GM19023 (cell line): ENCODE results near the gene AP1S1.
"Not testable (repeated sequence)": the region's sequence is repeated elsewhere in the genome, so short reads cannot be mapped to it uniquely, and the experiment has no call there.

Source experiments
- ATAC-seq: cut with Tn5 transposase; IDR thresholded peaks from one replicate; pipeline ENCODE4 v1.9.1; 2021; ENCODE audit warnings: mild to moderate bottlenecking, moderate library complexity; ENCODE audit not compliant: unreplicated experiment

Gene AP1S1

DNA sequence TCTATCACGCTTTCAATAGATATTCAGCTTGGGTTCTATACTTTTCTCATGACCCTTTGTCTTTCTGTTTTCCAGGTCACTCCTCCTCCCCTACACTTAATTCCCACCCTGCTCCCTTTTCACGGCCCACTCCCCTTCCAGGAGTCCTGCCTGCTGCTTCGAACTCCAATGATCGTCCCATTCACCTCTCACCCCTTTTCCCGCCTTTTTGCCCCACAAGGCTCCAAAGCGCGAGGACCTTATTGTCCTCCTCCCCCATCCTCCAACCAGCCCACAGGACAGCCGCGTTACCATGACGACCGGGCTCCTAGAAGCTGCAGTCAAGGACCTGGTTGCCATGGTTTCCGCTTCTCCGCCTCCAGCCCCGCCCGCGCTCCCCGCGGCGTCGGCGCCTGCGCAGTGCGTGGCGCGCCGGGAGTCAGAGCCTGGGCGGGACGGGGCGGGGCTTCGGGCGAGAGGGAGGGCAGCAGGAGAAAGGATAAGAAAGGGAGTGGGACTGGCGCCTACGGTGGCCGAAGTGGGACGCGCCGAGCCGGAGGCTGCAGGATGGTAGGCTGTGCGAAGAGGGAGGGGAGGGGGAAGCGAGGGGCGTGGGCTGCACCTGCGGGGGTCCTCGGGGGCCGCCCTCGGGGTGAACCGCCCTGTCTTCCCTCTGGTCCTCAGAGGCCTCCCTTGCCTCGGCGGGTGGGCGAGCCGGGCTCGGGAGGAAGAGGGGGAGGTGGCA lies at the start of gene AP1S1:
Gene AP1S1 (plus strand): TSS at position 508 of the 724 bp plus-strand sequence. CDS start 39 bp downstream, at position 547.
- ATAC-seq: peak; percentile 75

DNA sequence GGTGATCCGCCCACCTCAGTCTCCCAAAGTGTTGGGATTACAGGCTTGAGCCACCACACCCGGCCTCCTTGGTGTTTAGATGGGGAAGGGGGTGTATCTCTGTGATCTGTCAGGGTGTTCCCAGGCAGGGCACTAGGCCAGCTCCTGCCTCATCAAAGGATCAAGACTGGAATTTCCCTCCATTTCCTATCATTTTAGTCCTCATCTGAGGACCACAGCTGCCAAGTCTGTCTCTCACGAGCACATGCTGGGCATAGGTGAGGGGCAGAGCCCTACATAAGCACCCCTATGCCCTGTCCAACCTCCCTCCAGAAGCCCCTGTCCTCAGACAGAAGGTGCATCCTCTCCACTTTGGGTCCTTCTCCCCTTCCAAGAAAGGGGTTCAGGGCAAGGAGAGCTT lies 49.5 kb upstream of the AP1S1 start:
- no peak for ATAC-seq

DNA sequence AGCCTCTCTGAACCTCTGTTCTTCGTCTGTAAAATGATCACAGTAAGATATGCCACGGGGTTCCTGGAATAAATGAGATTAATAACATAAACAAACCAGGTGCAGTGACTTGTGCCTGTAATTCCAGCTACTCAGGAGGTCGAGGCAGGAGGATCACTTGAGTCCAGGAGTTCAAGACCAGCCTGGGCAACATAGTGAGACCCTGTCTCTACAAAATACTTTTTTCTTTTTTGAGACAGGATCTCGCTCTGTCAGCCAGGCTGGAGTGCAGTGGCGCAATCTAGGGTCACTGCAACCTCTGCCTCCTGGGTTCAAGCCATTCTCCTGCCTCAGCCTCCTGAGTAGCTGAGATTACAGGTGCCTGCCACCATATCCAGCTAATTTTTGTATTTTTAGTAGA lies 49.0 kb upstream of the AP1S1 start:
- not testable (repeated sequence) for ATAC-seq

DNA sequence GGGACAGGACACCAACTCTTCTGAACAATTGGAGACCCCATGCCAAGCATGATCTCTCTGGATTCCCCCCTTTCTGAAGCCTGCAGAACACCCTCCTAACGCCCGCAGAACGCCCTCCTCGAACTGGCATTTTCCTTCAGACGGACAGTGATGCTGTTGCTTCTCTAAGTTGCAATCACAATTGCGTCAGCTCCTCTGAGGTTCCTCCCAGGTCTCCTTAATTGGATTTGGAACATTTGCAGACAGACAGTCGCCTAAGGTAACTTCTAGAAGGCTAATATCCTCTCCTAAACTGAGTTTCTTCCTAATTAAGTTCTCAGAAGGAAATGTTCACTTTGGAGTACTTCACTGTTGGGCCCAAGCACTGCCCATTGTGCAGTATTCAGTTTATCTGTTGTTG lies 47.9 kb upstream of the AP1S1 start:
- no peak for ATAC-seq

DNA sequence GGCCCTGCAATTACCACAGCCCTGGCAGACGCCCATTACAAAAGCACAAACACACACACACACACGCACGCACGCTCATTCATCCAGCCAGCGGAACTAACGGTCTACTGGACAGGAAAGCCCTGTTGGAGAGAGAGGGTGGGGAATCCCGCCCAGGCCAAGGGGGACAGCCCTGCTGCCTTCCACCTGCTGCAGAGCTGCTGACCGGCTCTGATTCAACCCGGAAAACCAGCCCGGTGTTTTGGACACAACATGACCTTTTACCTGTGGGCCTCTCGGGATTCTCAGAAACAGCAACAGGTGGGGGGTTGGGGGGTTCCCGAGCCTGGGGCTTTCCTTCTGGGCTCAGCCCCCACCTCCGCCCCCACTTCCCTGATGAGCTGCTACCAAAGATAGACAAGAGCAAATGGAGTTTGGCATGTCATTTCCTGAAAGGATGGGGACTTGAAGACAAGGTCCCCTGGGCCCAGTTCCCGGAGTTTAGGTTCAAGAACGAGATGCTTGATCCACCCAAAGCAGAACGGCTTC lies 45.9 kb upstream of the AP1S1 start:
- no peak for ATAC-seq

DNA sequence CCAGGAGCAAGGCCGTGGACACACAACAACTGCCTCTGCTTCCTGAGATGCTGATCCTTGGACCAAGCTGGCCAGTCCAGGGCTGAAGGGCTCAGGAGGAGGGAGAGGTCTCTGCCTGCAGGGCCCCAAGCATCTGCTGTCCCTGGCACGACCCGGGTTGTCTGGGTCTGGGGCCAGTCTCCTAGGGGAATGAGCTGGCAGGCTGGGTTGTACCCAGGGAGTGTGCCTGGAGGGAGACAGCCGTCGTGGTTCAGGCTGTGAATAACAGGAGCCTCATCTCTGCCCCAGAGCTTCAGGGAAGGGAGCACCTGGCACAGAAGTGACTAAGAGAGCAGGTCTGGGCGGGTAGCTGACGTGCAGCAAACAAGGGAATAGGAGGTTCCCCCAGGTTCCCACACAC lies 45.3 kb upstream of the AP1S1 start:
- ATAC-seq: no peak

DNA sequence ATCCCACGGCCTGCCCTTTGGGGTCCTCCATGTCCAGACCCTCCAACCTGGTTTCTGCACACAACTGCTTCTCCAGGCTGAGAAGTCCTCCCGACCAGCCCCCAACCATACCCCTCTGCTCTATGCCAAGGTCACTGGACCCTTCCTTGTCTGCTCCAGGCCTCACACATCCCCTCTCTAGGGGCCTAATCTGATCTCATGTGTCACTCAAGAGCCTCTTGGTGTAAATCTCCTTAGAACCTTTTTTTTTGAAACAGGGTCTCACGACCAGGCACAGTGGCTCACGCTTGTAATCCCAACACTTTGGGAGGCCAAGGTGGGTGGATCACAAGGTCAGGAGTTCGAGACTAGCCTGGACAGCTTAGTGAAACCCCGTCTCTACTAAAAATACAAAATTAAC lies 44.9 kb upstream of the AP1S1 start:
- no peak for ATAC-seq

DNA sequence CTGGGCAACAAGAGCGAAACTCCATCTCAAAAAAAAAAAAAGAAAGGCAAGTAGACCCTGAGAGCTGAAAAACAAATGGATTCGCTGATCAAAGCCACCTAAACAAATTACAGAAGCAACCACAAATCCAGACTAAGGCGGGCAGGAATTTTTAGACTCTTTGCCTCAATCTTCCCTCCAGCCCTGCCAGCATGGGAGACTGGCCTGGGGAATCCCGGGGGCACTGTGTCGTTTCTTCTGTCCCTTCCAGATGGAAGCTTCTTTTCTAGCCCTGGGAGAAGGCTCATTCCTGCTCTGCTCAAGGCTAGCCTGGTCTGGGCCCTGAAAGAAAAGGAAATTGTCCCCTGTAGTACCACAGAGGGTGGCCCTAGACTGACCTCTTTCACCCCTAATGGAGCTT lies 43.0 kb upstream of the AP1S1 start:
- ATAC-seq: no peak

DNA sequence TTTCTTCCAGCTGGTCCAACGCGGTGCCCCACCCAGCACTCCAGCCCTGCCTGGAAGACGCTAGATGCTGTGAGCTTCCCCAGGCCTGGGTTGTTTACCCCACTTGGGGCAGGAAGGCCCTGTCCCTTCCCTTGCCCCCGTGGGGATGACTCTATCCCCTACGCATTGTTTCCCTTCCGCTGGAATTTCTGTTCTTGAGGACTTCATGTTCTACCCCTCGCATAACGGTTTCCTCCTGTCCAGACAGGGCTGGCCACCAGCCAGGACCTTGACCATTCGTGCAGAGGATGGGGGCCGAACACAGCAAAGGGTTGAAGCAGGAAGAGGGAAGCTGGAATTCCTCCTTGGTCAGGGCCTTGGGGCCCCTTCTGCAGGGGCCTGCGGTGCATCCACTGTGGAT lies 42.0 kb upstream of the AP1S1 start:
- no peak for ATAC-seq

DNA sequence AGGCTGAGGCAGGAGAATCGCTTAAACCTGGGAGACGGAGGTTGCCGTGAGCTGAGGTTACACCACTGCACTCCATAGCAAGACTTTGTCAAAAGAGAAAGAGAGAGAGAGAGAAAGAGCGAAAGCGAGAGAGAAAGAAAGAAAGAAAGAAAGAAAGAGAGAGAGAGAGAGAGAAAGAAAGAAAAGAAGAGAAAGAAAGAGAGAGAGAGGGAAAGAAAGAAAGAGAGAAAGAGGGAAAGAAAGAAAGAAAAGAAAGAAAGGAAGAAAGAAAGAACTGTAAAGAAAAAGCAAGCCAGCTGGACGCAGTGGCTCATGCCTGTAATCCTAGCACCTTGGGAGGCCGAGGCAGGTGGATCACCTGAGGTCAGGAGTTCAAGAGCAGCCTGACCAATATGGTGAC lies 41.1 kb upstream of the AP1S1 start:
- ATAC-seq: not testable (repeated sequence)

DNA sequence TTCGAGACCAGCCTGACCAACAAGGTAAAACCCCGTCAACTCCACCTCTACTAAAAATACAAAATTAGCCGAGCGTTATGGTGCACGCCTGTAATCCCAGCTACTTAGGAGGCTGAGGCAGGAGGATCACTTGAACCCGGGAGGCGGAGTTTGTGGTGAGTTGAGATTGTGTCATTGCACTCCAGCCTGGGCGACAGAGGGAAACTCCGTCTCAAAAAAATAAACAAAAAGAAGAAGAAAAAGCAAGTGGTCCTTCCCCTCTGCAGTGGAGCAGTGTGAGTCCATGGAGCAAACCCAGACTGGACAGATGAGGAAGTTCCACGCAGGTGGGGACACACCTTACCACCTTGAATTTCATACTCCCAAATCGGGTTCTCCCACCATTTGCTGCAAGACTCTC lies 40.4 kb upstream of the AP1S1 start:
- no peak for ATAC-seq

DNA sequence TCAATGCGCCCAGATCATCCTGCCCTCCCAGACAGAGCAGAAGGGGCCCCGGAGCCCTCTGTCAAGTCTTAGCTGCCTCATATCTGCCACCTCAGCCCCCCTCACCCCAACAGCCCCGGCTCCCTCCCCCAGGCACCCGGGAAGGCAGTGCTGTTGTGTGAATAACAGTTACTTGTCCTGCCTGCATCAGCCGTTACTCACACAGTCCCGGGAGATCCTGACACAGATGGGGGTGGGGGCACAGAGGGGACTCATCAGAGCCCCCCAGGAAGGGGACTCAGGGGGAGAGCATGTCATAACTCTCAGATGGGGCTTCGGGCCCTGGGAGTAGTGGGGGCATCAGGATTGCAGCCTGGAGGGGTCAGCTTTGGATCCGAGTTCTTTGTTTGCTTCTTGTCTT lies 39.8 kb upstream of the AP1S1 start:
- ATAC-seq: no peak

DNA sequence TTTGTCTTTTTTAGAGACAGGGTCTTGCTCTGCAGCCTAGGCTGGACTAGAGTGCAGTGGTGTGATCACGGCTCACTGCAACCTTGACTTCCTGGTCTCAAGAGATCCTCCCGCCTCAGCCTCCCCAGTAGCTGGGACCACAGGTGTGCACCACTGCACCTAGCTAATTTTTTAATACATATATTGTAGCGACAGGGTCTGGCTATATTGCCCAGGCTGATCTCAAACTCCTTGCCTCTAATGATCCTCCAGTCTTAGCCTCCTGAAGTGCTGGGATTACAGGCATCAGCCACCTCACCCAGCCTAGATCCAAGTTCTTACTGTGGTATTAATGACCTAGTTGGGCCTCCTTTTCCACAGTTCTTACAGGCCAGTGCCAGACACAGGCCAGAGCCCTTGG lies 39.1 kb upstream of the AP1S1 start:
- no peak for ATAC-seq

DNA sequence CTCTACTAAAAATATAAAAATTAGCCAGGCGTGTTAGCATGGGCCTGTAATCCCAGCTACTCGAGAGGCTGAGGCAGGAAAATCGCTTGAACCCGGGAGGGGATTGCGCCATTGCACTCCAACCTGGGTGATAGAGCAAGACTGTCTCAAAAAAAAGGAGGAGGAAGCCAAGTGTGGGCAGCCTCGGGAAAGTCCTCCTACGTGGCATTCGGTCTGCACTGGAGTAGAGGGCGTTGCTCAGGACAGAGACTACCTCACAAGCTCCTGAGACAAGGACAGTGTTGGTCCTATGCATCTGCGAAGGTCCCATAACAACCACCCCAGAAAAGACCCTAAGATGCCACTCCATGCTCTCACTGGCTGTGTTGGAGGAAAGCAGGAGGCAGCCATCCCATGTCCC lies 37.4 kb upstream of the AP1S1 start:
- ATAC-seq: no peak

DNA sequence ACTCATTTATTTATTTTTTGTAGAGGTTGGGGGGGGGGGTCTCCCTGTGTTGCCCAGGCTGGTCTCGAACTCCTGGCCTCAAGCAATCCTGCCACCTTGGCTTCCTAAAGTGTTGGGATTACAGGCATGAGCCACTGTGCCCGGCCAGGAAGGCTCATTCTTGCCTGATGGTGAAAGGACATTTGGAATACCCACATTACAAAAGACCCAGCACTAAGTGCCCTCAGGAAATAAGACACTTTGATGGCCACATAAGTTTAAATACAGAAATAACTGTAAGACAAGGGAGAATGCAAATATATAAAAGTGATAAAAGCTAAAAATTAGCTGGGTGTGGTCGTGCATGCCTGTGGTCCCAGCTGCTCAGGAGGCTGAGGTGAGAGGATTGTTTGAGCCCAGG lies 35.4 kb upstream of the AP1S1 start:
- ATAC-seq: no peak

DNA sequence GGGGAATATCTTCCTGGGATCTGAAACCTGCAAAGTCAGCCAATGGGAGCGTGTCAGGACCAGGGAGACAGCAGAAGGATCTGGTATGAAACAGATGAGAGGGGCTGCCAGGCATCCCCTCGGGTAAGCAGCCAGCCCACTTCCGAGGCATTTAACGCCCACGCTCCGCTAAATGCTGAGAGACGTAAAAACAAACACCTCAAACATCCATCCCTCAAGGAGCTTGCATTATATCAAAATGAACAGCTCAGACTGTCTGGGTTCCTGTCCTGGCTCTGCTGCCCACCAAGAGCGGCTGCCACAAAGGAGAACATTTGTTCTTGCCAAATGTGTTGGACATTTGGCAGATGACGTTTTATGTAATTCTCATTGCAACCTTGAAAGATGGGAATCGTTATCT lies 34.4 kb upstream of the AP1S1 start:
- no peak for ATAC-seq

DNA sequence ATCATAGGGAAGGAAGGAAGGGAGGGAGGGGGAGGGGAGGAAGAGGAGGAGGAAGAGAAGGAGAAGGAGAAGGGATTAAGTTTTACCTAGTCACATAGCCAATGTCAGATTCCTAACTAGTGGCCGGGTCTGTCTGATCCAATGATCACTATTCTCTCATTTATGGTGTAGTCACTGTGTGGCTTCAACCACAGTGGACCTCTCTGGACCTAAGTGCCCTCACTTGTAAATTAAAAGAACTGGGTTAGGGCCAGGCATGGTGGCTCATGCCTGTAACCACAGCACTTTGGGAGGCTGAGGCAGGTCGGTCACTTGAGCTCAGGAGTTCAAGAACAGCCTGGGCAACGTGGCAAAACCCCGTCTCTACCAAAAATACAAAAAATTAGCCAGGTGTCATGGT lies 34.0 kb upstream of the AP1S1 start:
- no peak for ATAC-seq

DNA sequence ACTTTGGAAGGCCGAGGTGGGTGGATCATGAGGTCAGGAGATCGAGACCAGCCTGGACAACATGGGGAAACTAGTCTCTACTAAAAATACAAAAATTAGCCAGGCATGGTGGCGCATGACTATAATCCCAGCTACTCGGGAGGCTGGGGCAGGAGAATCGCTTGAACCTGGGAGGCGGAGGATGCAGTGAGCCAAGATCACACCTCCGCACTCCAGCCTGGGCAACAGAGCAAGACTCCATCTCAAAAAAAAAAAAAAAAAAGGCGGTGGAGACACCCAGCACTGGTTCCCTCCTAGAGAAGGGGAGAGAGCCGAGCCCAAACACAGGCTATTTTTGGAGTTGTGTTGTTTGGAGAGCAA lies 32.7 kb upstream of the AP1S1 start:
- not testable (repeated sequence) for ATAC-seq

DNA sequence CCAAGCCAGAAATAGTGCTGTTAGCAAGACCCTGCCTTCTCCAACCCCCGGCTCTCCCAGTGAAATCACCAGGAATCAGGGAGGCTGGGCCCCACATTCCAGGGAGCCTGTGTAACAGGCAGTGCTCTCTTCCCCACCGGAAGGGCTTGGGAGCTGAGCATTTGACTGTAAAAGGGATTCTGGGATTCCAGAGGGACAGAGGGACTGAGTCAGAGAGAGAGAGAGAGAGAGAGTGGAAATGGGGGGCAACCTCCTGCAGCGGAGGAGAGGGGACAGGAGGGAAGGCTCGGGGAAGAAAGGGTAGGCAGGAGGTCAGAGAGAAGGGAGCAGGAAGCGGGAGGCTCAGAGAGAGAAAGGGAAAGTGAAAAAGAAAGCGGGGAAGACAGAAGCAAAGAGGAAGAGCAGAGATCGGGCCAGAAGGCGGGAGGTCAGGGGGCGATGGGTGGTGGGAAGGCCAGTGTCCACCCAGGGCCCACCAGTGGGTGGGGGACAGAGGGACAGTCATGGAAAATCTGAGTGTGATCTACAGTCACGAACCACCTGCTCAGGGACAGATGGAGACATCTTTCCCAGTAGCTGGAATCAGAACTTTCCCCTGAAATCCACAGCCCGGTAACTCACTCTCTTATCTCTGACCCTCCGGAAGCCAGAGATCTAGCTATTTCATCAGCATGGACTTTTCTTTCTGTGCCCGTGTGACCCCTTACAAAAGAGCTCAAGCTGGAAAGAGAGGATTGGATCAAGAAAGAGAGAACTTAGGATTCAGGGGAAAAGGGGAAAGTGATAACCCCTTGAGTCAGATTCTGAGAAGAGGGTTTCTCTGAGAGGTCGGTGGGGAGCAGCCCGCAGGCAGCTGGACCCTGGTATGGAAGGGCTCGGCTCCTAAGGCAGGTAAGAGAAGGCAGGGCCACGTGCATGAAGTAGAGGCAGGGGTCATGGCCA lies 32.0 kb upstream of the AP1S1 start:
- ATAC-seq: no peak

DNA sequence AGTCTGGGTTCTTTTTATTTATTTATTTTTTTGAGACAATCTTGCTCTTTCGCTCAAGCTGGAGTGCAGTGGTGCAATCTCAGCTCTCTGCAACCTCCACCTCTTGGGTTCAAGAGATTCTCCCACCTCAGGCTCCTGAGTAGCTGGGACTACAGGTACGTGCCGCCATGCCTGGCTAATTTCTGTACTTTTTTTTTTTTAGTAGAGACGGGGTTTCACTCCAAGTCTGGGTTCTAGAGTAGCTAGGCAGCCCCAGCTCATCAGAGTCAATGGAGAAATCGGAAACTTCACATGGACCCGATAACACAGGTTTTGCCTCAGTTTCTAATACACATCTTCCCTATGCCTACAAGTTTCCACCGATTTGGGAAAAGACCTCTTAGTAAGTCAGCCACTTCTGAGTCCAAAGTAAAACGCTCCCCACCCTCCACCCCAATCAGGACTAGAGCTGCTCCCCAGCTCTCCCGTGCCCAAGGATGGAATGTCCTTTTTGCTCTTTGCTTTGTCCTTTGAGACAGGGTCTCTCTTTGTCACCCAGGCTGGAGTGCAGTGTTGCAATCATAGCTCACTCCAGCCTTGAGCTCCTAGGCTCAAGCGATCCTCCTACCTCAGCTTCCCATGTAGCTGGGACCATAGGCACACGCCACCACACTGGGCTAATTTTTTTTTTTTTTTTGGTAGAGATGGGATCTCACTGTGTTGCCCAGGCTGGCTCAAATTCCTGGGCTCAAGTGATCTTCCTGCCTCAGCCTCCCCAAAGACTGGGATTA lies 31.2 kb upstream of the AP1S1 start:
- ATAC-seq: no peak

DNA sequence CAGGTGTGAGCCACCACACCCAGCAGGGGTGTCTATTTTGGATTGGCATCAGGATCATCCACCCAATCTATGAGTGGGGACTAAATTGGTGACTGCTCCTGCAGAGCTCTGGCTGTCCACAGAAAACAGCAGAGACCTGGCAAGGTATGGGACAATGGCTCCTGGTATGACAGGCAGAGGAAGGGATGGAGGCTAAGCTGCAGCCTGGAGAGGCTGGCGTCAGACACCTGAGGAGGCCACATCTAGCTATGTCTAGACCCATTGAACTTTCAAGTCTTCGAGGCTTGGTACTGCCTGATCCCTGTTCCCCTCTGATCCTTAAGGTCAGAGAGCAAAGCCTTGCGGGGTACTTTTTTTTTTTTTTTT lies 30.6 kb upstream of the AP1S1 start:
- no peak for ATAC-seq
